ENCODE results near the gene NRG2. TPM values are rescaled to one million over a fixed set of nuclear protein-coding genes. Genes with fewer than 3 reads are reported as not detected.

The NRG2 gene
- total and polyA plus RNA-seq, 12 donors: 0.64 to 6.6 (median 2.9) TPM

- Histone ChIP-seq H3K27me3 (no peaks in the 10 kb centered on the region), H3K27ac (no peak overlapping the region), H3K9me3 (no peaks in the 10 kb centered on the region), H3K36me3 (no peaks in the 10 kb centered on the region), H3K4me3 (no peak overlapping the region), H3K4me1 (peaks cover 0 to 16% (median 0%) of the 10 kb centered on the region in 9 donors)
- DNase-seq (no peak), ATAC-seq (peak in 1 of 8 donors; percentile 12)
- 92 to 96% methylated on average over 4 of the region's 4 CpGs for WGBS, 2 donors
- intact Hi-C loops (cut with DNase I): no loop called here
- TF ChIP-seq CTCF (IDR thresholded peaks at IDR 0.05): no peak
Measured at GRCh38 chr5:139912804-139913203, 130.3 kb downstream of the NRG2 start.

DNA sequence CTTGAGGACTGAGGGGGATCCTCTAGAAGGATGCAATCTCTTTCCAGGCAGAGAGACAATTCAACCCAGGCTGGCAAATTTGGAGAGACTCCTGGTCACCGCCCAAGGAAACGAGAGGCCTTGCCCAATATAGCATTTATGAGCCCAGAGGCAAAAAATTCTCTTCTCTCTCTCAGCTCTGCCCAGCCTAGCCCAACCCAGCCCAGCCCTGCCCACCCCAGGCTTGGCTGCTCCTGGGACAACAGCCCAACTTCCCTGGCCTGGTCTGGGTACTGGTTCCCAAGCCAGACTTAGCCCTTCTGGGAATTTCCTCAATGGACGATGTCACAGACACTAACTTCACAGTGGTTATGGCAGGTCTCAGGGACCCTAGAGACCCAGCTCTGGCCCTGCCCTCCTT, 130.9 kb downstream of the NRG2 start:
- ATAC-seq (peak in 1 of 8 donors; percentile 29), DNase-seq (no peak)
- WGBS, 2 donors: 89 to 92% methylated on average over 3 of the region's 3 CpGs

GRCh38 chr5:139911425-139912120, 131.5 kb downstream of the NRG2 start:
- ATAC-seq: no peak
- no peak overlapping the region for H3K27ac ChIP-seq

More for the DNA sequence above, 130.9 kb downstream of the NRG2 start:
- H3K4me3 ChIP-seq: no peak overlapping the region
- intact Hi-C loops (cut with DNase I): no loop called here
- TF ChIP-seq CTCF (IDR thresholded peaks at IDR 0.05): no peak
- H3K4me1 ChIP-seq: peaks cover 0 to 16% (median 0%) of the 10 kb centered on the region in 9 donors
- H3K36me3 ChIP-seq: no peaks in the 10 kb centered on the region
- H3K27me3 ChIP-seq: no peaks in the 10 kb centered on the region
- H3K9me3 ChIP-seq: no peaks in the 10 kb centered on the region
- H3K27ac ChIP-seq: no peak overlapping the region

GRCh38 chr5:139910901-139911300, 132.2 kb downstream of the NRG2 start:
- Histone ChIP-seq H3K4me1 (peaks cover 0 to 16% (median 0%) of the 10 kb centered on the region in 9 donors), H3K36me3 (no peaks in the 10 kb centered on the region), H3K27me3 (peaks cover 0 to 5% (median 0%) of the 10 kb centered on the region in 7 donors), H3K9me3 (no peaks in the 10 kb centered on the region), H3K27ac (no peak overlapping the region), H3K4me3 (no peak overlapping the region)
- TF ChIP-seq CTCF (IDR thresholded peaks at IDR 0.05): no peak
- WGBS, 2 donors: 76 to 80% methylated on average over 5 of the region's 5 CpGs
- intact Hi-C loops (cut with DNase I): no loop called here
- ATAC-seq (no peak), DNase-seq (no peak)

More at GRCh38 chr5:139911425-139912120, 131.5 kb downstream of the NRG2 start:
- H3K4me1 ChIP-seq: peaks cover 0 to 16% (median 0%) of the 10 kb centered on the region in 9 donors
- H3K9me3 ChIP-seq: no peaks in the 10 kb centered on the region
- no peaks in the 10 kb centered on the region for H3K36me3 ChIP-seq
- DNase-seq: no peak
- intact Hi-C loops (cut with DNase I): no loop called here
- WGBS, 2 donors: 94 to 97% methylated on average over 4 of the region's 4 CpGs
- TF ChIP-seq CTCF (IDR thresholded peaks at IDR 0.05): no peak
- H3K27me3 ChIP-seq: no peaks in the 10 kb centered on the region
- no peak overlapping the region for H3K4me3 ChIP-seq

Data from heart right ventricle (tissue), 16 donors.